HG02588 (cell line): ENCODE data around the gene MORN4.

Source experiments
- ATAC-seq: cut with Tn5 transposase; IDR thresholded peaks from one replicate; pipeline ENCODE4 v1.9.1; 2021; ENCODE audit warnings: mild to moderate bottlenecking, moderate library complexity; ENCODE audit not compliant: unreplicated experiment

Gene MORN4

DNA sequence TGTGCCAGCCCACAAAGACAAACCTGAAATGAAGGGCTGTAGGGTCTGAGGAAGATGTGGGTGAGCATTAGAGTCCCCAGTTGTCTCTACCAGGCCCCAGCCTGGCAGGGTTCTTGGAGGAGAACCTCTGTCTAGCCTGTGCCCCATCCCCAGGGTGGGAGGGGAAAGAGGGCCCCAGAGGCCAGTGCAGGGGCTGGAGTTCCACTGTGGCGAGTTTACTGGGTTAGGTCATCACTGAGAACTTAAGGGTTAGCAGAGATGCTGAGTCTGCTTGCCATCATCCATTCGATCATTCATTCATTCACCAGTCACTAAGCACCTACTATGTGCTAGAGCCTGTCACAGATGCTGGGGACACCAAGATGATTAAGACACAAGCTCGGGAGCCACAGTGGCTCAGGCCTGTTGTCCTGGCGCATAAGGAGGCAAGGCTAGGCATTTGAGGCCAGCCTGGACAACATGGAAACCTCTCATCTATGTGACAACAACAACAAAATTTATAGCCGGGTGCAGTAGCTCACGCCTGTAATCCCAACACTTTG lies 58.1 kb downstream of the MORN4 start:
- no peak for ATAC-seq

DNA sequence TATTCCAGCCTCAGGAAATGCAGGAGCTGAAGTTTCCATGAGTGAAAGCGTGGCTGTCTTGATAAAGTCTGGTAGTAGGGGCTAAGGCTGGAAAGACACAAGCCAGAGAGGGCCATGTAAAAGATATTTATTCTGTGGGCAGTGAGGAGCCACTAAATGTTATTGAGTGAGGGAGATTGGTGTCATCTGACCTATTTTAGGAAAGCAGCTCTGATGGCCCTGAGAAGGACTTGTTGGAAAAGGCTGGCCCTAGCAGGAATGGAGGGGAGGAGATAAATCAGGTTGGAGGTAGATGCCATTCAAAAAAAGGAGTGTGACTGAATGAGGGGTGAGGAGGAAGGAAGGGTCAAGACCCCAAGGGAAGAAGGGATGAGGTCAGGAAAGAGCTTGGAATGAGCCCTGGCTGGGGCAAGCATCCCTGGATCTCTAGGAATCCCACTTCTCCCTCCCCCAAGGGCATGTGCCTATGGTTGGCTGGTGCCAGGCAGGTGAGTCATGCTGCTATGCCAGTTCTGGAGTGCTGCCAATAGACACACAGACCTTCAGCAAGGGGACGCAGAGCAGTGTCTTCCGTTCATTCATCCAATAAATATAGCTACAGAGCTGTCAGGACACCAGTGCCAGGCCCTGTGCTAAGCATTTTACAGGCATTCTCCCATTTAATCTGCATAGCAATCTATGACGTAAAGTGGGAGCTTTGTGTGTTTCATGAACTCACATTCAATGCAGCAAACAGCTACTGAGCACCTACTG lies 58.8 kb downstream of the MORN4 start:
- no peak for ATAC-seq

DNA sequence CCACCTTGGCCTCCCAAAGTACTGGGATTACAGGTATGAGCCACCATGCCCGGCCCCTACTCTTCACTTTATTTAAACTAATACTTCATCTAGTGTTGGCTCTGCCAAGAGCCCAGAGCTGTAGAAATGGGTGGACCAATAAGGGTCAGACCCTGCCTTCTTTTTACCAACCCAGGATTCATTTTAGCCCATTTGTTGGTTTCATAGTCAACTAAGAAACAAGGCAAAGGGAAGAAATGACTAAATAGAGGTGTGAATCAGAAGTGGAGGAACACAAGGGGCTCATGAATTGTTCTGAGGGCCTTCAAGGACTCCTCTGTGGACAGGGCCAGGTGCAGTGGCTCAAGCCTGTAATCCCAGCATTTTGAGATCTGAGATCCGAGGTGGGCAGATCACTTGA lies 59.6 kb downstream of the MORN4 start:
- ATAC-seq, result no peak

DNA sequence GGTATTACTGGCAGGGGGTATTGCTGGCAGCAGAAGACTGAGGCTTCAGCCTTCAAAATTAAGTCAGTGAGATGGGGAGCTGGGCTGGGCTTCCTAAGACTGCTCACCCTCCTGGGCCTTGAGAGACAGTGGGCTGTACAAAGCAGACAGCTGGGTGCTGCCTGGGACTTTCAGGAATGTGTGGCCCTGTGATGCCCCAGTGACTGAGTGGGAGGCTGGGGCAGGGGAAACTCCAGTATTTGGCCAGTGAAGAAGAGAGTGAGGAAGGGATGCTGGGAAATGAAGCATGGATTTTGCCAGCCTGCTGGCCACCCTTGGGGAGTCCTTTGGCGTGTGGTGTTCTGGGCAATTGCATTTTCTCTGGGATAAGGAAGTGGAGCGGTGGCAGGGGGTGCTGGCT lies 60.3 kb downstream of the MORN4 start:
- no peak for ATAC-seq

DNA sequence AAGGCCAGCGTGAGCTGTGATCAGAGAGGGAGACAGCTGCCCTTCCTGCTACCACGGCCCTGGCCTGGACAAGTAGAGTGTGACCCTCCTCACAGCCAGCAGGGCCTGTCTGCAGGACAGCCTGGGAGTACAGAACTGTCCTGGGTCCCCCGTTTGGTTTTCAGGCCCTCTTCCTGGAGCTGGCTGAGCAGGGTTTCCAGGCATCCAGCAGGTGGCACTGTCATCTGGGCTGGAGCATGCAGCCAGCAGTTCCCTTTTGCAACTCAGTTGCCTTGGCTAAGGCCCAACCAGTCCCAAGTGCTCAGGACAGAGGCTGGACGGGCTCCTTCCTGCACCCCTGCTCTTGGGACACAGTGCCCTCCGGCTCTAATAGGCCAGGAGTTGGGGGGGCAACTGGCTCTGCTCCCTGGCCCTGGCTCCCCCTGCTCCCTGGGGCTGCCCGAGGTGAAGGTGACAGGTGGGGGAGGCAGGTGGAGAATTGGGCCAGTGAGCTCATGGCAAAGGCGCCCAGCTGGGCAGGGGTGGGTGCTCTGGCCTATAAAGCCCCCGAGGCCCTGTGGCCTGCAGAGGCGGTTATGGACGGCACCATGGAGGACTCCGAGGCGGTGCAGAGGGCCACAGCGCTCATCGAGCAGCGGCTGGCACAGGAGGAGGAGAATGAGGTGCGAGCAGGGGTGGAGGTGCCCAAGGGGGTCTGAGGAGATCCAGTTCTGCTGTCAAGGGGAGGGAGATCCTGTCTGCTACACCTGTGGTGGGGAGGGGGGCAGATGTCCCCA lies 60.9 kb downstream of the MORN4 start, which contains the start of gene ANKRD2:
TSS of gene ANKRD2 (plus strand) at position 566 of the 776 bp plus-strand sequence. CDS start at position 576, 10 bp downstream.
- peak; percentile 68 for ATAC-seq

DNA sequence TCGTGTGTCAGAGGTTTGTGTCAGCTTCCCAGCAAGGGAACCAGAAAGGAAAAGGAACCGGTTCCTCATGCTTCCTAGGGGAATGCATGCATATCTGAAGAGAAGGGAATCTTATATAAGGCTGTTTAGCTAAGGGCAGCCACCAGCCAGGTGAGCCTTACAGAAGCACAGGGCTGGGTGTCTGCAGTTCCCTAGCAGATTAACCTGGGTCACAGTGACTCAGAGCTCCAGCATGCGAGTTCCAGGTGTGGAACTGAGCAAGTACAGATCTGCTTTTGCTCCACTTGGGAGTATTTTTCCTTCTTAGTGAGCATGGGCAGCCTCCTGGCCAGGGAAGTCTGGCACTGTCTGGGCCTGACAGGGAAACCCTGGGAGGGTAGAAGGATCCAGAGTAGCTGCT lies 61.7 kb downstream of the MORN4 start:
- ATAC-seq, result no peak

DNA sequence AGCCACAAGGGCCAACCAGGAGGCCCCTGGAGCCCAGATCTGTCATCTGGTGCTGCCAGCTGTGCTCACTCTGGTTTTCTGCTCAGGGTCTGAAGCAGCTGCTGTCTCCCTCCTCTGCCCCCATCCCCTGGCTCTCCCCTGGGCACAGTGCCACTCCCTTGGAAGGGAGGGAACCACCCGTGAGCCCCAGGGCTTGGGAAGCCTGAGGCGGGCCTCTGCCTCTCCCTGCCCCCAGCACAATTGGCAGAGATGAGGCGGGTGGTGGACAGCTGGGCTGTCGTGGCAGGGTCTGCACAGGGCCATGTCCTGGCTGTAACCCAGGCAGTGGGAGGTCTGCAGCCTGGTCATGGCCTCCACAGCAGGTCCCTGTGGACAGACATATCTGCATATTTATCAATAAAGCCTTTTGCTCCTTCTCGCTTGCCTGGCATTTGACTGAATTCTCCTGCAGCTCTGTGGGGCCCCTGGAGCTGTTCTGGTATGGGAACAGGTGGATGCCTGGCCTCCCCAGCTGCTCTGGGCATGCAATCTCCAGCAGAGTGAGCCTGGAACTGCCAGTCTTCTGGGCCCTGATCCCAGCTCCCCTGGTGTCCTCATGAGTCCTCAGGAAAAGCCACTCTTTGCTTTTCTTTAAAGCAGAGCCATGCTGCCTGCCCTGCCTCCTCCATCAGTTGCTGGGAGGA lies 62.4 kb downstream of the MORN4 start:
- ATAC-seq, result no peak

DNA sequence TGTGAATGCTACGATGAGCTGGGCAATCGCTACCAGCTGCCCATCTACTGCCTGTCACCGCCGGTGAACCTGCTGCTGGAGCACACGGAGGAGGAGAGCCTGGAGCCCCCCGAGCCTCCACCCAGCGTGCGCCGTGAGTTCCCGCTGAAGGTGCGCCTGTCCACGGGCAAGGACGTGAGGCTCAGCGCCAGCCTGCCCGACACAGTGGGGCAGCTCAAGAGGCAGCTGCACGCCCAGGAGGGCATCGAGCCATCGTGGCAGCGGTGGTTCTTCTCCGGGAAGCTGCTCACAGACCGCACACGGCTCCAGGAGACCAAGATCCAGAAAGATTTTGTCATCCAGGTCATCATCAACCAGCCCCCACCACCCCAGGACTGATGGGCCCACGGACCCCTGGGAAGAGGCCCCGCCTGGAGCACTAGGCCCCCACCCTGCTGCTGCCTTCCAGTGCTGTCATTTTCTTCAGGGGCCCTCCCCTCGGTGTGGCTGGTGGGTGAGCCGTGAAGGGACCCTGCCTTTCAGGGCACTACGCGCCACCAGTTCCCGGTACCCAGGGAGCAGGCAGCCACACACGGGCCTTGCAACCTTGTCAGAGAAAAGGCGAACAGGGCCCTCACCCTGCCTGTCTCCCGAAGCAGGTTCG lies 63.0 kb downstream of the MORN4 start:
- no peak for ATAC-seq

DNA sequence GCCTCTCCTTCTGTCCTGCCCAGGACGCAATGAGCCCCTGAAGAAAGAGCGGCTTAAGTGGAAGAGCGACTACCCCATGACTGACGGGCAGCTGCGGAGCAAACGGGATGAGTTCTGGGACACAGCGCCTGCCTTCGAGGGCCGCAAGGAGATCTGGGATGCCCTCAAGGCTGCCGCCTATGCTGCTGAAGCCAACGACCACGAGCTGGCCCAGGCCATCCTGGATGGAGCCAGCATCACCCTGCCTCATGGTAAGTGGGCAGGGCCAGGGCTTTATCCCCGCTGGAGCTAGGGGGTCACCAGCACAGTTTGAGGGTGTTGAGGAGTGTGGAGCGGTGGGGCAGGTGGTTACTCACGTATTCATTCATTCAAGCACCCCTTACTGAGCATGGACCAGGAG lies 65.4 kb downstream of the MORN4 start:
- no peak for ATAC-seq

DNA sequence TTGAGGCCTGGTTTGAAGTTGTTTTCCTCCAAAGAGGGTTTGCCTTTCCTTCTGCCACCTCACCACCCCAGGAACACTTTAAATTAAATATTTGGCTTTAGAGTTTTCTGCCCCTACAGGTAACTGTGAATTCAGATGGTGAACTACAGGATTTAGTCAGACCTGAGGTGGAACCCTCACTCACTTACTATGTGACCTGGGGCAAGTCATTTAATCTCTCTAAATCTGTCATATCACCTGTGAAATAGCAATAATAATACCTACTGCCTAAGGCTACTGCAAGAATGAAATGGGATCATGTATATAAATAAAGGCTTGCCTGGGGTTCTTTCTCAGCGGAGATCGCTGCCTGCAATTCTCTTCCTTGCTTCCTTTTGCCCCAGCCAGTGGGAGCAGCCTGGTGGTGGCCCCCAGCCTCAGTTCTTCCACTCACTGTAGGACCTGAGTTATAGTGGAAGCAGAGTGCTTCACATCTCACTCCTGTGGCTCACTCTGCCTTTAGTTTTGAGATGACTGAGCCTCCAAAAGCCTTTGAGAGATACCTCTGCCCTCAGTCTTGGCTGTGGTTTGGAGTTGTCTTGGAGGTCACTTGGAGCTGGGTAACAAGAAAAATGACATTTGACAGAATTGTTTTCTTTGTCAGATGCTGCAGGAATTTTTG lies 66.8 kb downstream of the MORN4 start:
- ATAC-seq, result no peak

DNA sequence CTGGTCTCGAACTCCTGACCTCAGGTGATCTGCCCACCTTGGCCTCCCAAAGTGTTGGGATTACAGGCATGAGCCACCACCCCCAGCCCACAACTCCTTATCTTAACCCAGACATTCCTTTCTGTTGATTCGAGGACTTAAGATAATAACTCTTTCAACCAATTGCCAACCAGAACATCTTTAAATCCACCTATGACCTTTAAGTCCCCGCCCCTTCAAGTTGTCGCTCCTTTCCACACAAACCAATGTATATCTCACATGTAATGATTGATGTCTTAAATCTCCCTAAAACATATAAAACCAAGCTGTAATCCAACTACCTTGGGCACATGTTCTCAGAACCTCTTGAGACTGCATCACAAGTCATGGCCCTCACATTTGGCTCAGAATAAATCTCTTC lies 68.5 kb downstream of the MORN4 start:
- no peak for ATAC-seq
